IMR-90 (cell line): Measurements from ENCODE around the gene DPPA5. TPM values are rescaled to one million over a fixed set of nuclear protein-coding genes. Genes with fewer than 3 reads are reported as not detected.

Experiments used
- ATAC-seq: fragments of 200-7000 bp; cut with Tn5 transposase; 2 replicates; pipeline ENCODE4 v1.9.1; 2020; ENCODE audit warnings: low read depth, mild to moderate bottlenecking, moderate library complexity
- BruUV-seq: library from RNA; stranded (reverse); fragments of 400-500 nt; replicated peaks from 2 replicates; lab custom pipeline; 2021; lab: Mats Ljungman, UMichigan
- CTCF ChIA-PET: fragments of 300-600 bp; formaldehyde crosslinking; extraction: SDS; loops from one replicate; lab custom pipeline; 2021; ENCODE audit warnings: antibody characterized with exemption; lab: Yijun Ruan, JAX
- POLR2A ChIA-PET: fragments of 300-600 bp; sonication (Branson Sonifier 250); formaldehyde crosslinking; loops from one replicate; lab custom pipeline; 2022; ENCODE audit warnings: antibody characterized with exemption; ENCODE audit not compliant: unreplicated experiment; lab: Charles Lee
- DNase-seq: peaks from one replicate; pipeline ENCODE4 v3.0.0; 2013
- H2AFZ ChIP-seq: replicated peaks from 2 replicates; pipeline ENCODE3; 2013; ENCODE audit warnings: low read length, mild to moderate bottlenecking; ENCODE audit not compliant: poor library complexity
- H2AK5ac ChIP-seq: 2 replicates; pipeline ENCODE4 v1.6.1; 2013; ENCODE audit warnings: low read depth, low read length, inconsistent platforms
- H2AK9ac ChIP-seq: replicated peaks from 2 replicates; pipeline ENCODE3; 2013; ENCODE audit warnings: mild to moderate bottlenecking, low read depth, low read length, moderate library complexity; ENCODE audit not compliant: poor library complexity
- H2BK120ac ChIP-seq: 2 replicates; pipeline ENCODE4 v1.6.1; 2013; ENCODE audit warnings: low read depth, low read length, inconsistent platforms
- H2BK15ac ChIP-seq: 3 replicates; pipeline ENCODE4 v1.6.1; 2013; ENCODE audit warnings: low read depth, low read length, inconsistent platforms
- H2BK20ac ChIP-seq: 2 replicates; pipeline ENCODE4 v1.6.1; 2013; ENCODE audit warnings: low read depth, mild to moderate bottlenecking, inconsistent platforms, low read length, moderate library complexity
- H2BK5ac ChIP-seq: 2 replicates; pipeline ENCODE4 v1.6.1; 2013; ENCODE audit warnings: mild to moderate bottlenecking, low read depth, low read length, inconsistent platforms; ENCODE audit not compliant: poor library complexity, severe bottlenecking
- H3K14ac ChIP-seq: replicated peaks from 2 replicates; pipeline ENCODE4 v1.6.1; 2013; ENCODE audit warnings: low read depth, low read length, inconsistent platforms
- H3K18ac ChIP-seq: 2 replicates; pipeline ENCODE4 v1.6.1; 2013; ENCODE audit warnings: low read depth, low read length, control low read depth
- H3K23ac ChIP-seq: 2 replicates; pipeline ENCODE4 v1.6.1; 2013; ENCODE audit warnings: low read depth, low read length, inconsistent platforms
- H3K27ac ChIP-seq: 2 replicates; pipeline ENCODE4 v1.5.1; 2013; ENCODE audit warnings: mild to moderate bottlenecking, control low read depth, low read length; ENCODE audit not compliant: insufficient read depth
- H3K27me3 ChIP-seq: 2 replicates; pipeline ENCODE4 v1.6.1; 2013; ENCODE audit warnings: low read length; ENCODE audit not compliant: control insufficient read depth, insufficient read depth
- H3K36me3 ChIP-seq: 2 replicates; pipeline ENCODE4 v1.6.1; 2013; ENCODE audit warnings: low read length, mixed read lengths; ENCODE audit not compliant: control insufficient read depth, insufficient read depth
- H3K4ac ChIP-seq: 2 replicates; pipeline ENCODE4 v1.6.1; 2013; ENCODE audit warnings: low read depth, low read length, inconsistent platforms
- H3K4me1 ChIP-seq: 2 replicates; pipeline ENCODE4 v1.6.1; 2013; ENCODE audit warnings: low read length, mixed read lengths; ENCODE audit not compliant: control insufficient read depth, insufficient read depth
- H3K4me2 ChIP-seq: 2 replicates; pipeline ENCODE4 v1.6.1; 2013; ENCODE audit warnings: low read depth, mild to moderate bottlenecking, control low read depth, low read length, moderate library complexity
- H3K4me3 ChIP-seq: 2 replicates; pipeline ENCODE4 v1.5.1; 2013; ENCODE audit warnings: low read depth, mild to moderate bottlenecking, control low read depth, low read length, moderate library complexity; ENCODE audit not compliant: insufficient read depth
- H3K56ac ChIP-seq: 2 replicates; pipeline ENCODE4 v1.6.1; 2013; ENCODE audit warnings: low read length, inconsistent platforms; ENCODE audit not compliant: insufficient read depth; ENCODE audit errors: extremely low read depth
- H3K79me1 ChIP-seq, 2 experiments: 2 replicates each; pipeline ENCODE4 v1.6.1; 2013; ENCODE audit warnings: low read length in 2 of 2, inconsistent platforms in 1 of 2, low read depth in 1 of 2
- H3K9ac ChIP-seq: 2 replicates; pipeline ENCODE4 v1.6.1; 2013; ENCODE audit warnings: low read depth, low read length, control low read depth
- H3K9me1 ChIP-seq: 2 replicates; pipeline ENCODE4 v1.6.1; 2013; ENCODE audit warnings: low read length, inconsistent platforms; ENCODE audit not compliant: insufficient read depth
- H3K9me3 ChIP-seq: 2 replicates; pipeline ENCODE4 v1.6.1; 2013; ENCODE audit warnings: low read length; ENCODE audit not compliant: control insufficient read depth, insufficient read depth
- H4K20me1 ChIP-seq: 2 replicates; pipeline ENCODE4 v1.6.1; 2013; ENCODE audit warnings: low read length, inconsistent platforms; ENCODE audit not compliant: insufficient read depth
- H4K5ac ChIP-seq: 2 replicates; pipeline ENCODE4 v1.6.1; 2013; ENCODE audit warnings: mild to moderate bottlenecking, low read depth, low read length, control low read depth
- H4K8ac ChIP-seq, 2 experiments: 2 replicates each; pipeline ENCODE4 v1.6.1; 2013; ENCODE audit warnings: low read depth in 2 of 2, low read length in 2 of 2, control low read depth in 1 of 2, inconsistent platforms in 1 of 2
- H4K91ac ChIP-seq: 2 replicates; pipeline ENCODE4 v1.6.1; 2013; ENCODE audit warnings: low read depth, low read length, inconsistent platforms; ENCODE audit not compliant: insufficient read depth
- BHLHE40 ChIP-seq: fragments of 150-350 bp; IDR thresholded peaks from 2 replicates; pipeline ENCODE4 v1.6.1; 2016; ENCODE audit warnings: mild to moderate bottlenecking, low read depth, low read length
- CEBPB ChIP-seq: IDR thresholded peaks from 2 replicates; pipeline ENCODE4 v1.6.1; 2012; ENCODE audit warnings: low read depth, low read length, improper control_type of control experiment
- CHD1 ChIP-seq: IDR thresholded peaks from 2 replicates; pipeline ENCODE4 v1.6.1; 2012; ENCODE audit warnings: low read depth, low read length, improper control_type of control experiment
- CTCF ChIP-seq: conservative IDR thresholded peaks from 2 replicates; pipeline ENCODE4 v1.5.1; 2012; ENCODE audit warnings: mild to moderate bottlenecking, low read depth, low read length, improper control_type of control experiment
- FOS ChIP-seq: fragments of 150-350 bp; IDR thresholded peaks from 2 replicates; pipeline ENCODE4 v1.6.1; 2016; ENCODE audit warnings: low read depth, low read length
- MAFK ChIP-seq: IDR thresholded peaks from 2 replicates; pipeline ENCODE4 v1.6.1; 2012; ENCODE audit warnings: low read depth, low read length, improper control_type of control experiment
- MAZ ChIP-seq: IDR thresholded peaks from 2 replicates; pipeline ENCODE4 v1.6.1; 2012; ENCODE audit warnings: low read depth, mild to moderate bottlenecking, low read length, improper control_type of control experiment, moderate library complexity, borderline replicate concordance
- MXI1 ChIP-seq: IDR thresholded peaks from 2 replicates; pipeline ENCODE4 v1.6.1; 2012; ENCODE audit warnings: low read depth, mild to moderate bottlenecking, low read length, moderate library complexity, borderline replicate concordance
- NFE2L2 ChIP-seq: fragments of 150-350 bp; IDR thresholded peaks from 2 replicates; pipeline ENCODE4 v1.6.1; 2016; ENCODE audit warnings: low read depth, mild to moderate bottlenecking, low read length
- POLR2A ChIP-seq: IDR thresholded peaks from 2 replicates; pipeline ENCODE4 v1.6.1; 2012; ENCODE audit warnings: mild to moderate bottlenecking, low read depth, low read length
- RAD21 ChIP-seq: IDR thresholded peaks from 2 replicates; pipeline ENCODE4 v1.6.1; 2012; ENCODE audit warnings: low read length, improper control_type of control experiment
- RCOR1 ChIP-seq: IDR thresholded peaks from 2 replicates; pipeline ENCODE4 v1.6.1; 2012; ENCODE audit warnings: mild to moderate bottlenecking, low read length, improper control_type of control experiment; ENCODE audit not compliant: insufficient replicate concordance
- RFX5 ChIP-seq: IDR thresholded peaks from 2 replicates; pipeline ENCODE4 v1.8.0; 2012; ENCODE audit warnings: low read depth, mild to moderate bottlenecking, low read length, moderate library complexity
- SMC3 ChIP-seq: fragments of 150-350 bp; IDR thresholded peaks from 2 replicates; pipeline ENCODE4 v1.6.1; 2016; ENCODE audit warnings: low read depth, mild to moderate bottlenecking, antibody characterized with exemption, low read length, moderate library complexity
- USF2 ChIP-seq: fragments of 150-350 bp; IDR thresholded peaks from 2 replicates; pipeline ENCODE4 v1.6.1; 2017; ENCODE audit warnings: mild to moderate bottlenecking, antibody characterized with exemption, low read length, low read depth
- WGBS, 2 experiments: methylation state at CpG; one replicate each; pipeline versions ENCODE4 v1.1.5 to v1.1.7; 2013; ENCODE audit warnings: missing lambda C conversion rate in 2 of 2; ENCODE audit not compliant: insufficient read length in 1 of 2; ENCODE audit errors: extremely low coverage in 2 of 2; 5-methylcytosine and 5-hydroxymethylcytosine counted together
- dilution Hi-C: fragments of 300-500 bp; cut with HindIII; formaldehyde crosslinking; loops from one replicate; pipeline ENCODE4 v1.14.3; 2018; ENCODE audit warnings: low sequenced_read_pairs; ENCODE audit not compliant: unreplicated experiment
- in situ Hi-C: fragments of 300-500 bp; cut with MboI; formaldehyde crosslinking; loops from 3 replicates; pipeline ENCODE4 v1.14.3; 2019; ENCODE audit warnings: low sequenced_read_pairs, inconsistent platforms, mixed read lengths
- intact Hi-C: fragments of 100-400 bp; cut with micrococcal nuclease; formaldehyde crosslinking; loops from 2 replicates; pipeline ENCODE4 v1.10.0; 2022
- polyA plus RNA-seq, 3 experiments: library from polyadenylated mRNA; depleted of rRNA; stranded (reverse); fragments of >200 nt; gene quantifications; 2 replicates each; pipeline ENCODE4 v1.2.3, GENCODE V29; 2012; ENCODE audit warnings: low replicate concordance in 1 of 3
- total RNA-seq: library from RNA; depleted of rRNA; stranded (reverse); fragments of >200 nt; gene quantifications from 2 replicates; pipeline ENCODE4 v1.2.3, GENCODE V29; 2012
- TF ChIP-seq, protein P1 (sequence below): fragments of 150-350 bp; IDR thresholded peaks from 2 replicates; pipeline ENCODE4 v1.6.1; 2016; ENCODE audit warnings: low read depth, mild to moderate bottlenecking, low read length, moderate library complexity, borderline replicate concordance

Gene DPPA5
- total and polyA plus RNA-seq, 2 of the 4 experiments (the other 2 are of a cell fraction) = not detected

DNA sequence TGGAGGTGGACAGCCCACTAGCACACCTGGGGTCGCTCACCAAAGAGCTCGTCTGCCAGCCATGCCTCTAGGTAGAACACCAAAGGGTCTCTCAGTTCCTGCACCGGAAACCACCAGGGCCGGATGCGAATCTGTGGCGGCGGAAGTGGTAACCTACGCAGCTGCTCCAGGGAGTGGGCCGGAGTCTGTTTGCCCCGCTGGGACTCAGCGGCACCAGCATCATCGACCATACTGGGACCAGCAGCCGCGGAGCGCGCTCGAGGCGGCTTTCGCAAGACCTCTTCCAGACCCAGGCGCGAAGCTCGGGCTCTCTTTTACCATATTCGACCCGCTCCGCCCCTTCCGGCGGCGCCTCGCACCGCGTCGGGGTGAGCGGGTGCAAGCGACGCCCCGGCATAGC is 15.5 kb upstream of the DPPA5 start, which contains the start of gene OOEP:
Gene OOEP, minus strand, starts transcription at position 335 of the 400 bp plus-strand sequence. Its CDS starts 105 bp downstream, at position 230.
- ChIA-PET POLR2A (no interaction called here), CTCF (no interaction called here)

More for the DNA sequence above, 15.5 kb upstream of the DPPA5 start, which contains the start of gene OOEP:
- Histone ChIP-seq H2BK120ac (no peak within 1 kb of the TSS), H3K56ac (no peak within 1 kb of the TSS), H3K9ac (no peak within 1 kb of the TSS), H3K27me3 (peaks cover 3% of the 10 kb centered on the region), H4K91ac (no peak within 1 kb of the TSS), H3K4me1 (no peaks in the 10 kb centered on the region), H2AFZ (no peak within 1 kb of the TSS), H3K23ac (no peak within 1 kb of the TSS), H3K36me3 (no peaks in the 10 kb centered on the region), H3K4me2 (no peak within 1 kb of the TSS), H4K5ac (no peak within 1 kb of the TSS), H2BK15ac (no peak within 1 kb of the TSS), H2BK5ac (no peak within 1 kb of the TSS), H2AK9ac (no peak within 1 kb of the TSS), H3K9me3 (peaks cover 10% of the 10 kb centered on the region), H3K9me1 (no peaks in the 10 kb centered on the region), H3K4ac (no peak within 1 kb of the TSS), H2BK20ac (no peak within 1 kb of the TSS), H3K18ac (no peak within 1 kb of the TSS), H4K20me1 (no peaks in the 10 kb centered on the region), H3K4me3 (no peak within 1 kb of the TSS), H3K14ac (no peak within 1 kb of the TSS), H4K8ac (no peak within 1 kb of the TSS), H3K79me1 (no peaks in the 10 kb centered on the region), H3K27ac (no peak within 1 kb of the TSS), H2AK5ac (no peak within 1 kb of the TSS)
- dilution Hi-C loops (no loop called here), in situ Hi-C loops (no loop called here), intact Hi-C loops (no loop called here)
- 95% methylated on average over 35 of the region's 36 CpGs; no CpG with 5 or more reads in 1 of the 2 experiments for WGBS, 2 experiments
- no peak for TF ChIP-seq RCOR1
- no peak for TF ChIP-seq FOS
- TF ChIP-seq, protein P1, sequence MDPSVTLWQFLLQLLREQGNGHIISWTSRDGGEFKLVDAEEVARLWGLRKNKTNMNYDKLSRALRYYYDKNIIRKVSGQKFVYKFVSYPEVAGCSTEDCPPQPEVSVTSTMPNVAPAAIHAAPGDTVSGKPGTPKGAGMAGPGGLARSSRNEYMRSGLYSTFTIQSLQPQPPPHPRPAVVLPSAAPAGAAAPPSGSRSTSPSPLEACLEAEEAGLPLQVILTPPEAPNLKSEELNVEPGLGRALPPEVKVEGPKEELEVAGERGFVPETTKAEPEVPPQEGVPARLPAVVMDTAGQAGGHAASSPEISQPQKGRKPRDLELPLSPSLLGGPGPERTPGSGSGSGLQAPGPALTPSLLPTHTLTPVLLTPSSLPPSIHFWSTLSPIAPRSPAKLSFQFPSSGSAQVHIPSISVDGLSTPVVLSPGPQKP = no peak
- no peak for TF ChIP-seq POLR2A
- no peak for TF ChIP-seq RAD21
- no peak for TF ChIP-seq USF2
- no peak for TF ChIP-seq NFE2L2
- no peak for TF ChIP-seq CHD1
- no peak for TF ChIP-seq MAFK
- no peak for TF ChIP-seq CTCF
- TF ChIP-seq RFX5 = no peak
- TF ChIP-seq MAZ = no peak
- TF ChIP-seq BHLHE40 = no peak
- TF ChIP-seq SMC3 = no peak
- no peak for TF ChIP-seq CEBPB
- TF ChIP-seq MXI1 = no peak
- BruUV-seq = no TSS peak
- ATAC-seq (no peak), DNase-seq (no peak)
